HEK293 (cell line): ENCODE data around the gene SWAP70.

Source experiments
- CTCF ChIA-PET: fragments of 350-600 bp; formaldehyde crosslinking; extraction: SDS; loops from one replicate; lab custom pipeline; 2021; ENCODE audit warnings: antibody characterized with exemption; lab: Yijun Ruan, JAX
- POLR2A ChIA-PET: fragments of 300-600 bp; formaldehyde crosslinking; extraction: SDS; loops from one replicate; lab custom pipeline; 2020; ENCODE audit warnings: antibody characterized with exemption, inconsistent platforms; lab: Yijun Ruan, JAX
- H3K27ac ChIP-seq: fragments of 200-500 bp; sonication (Bioruptor generic); 2 replicates; pipeline ENCODE4 v1.5.1; 2014; ENCODE audit warnings: low read depth, low read length, control low read depth, inconsistent platforms; ENCODE audit errors: extremely low read depth
- H3K36me3 ChIP-seq, 2 experiments: fragments of 200-500 bp in 1 of 2; sonication (Bioruptor generic) in 1 of 2; 1 replicate in 1 of 2; 2 replicates in 1 of 2; pipeline ENCODE4 v1.5.1; 2014 to 2017; ENCODE audit warnings: inconsistent platforms in 2 of 2, low read length in 2 of 2; ENCODE audit not compliant: control insufficient read depth in 2 of 2, insufficient read depth in 1 of 2
- H3K4me1 ChIP-seq: fragments of 200-500 bp; sonication (Bioruptor generic); 2 replicates; pipeline ENCODE4 v1.5.1; 2014; ENCODE audit warnings: mild to moderate bottlenecking, low read length, inconsistent platforms; ENCODE audit not compliant: control insufficient read depth, insufficient read depth
- H3K4me3 ChIP-seq: 2 replicates; pipeline ENCODE4 v1.5.1; 2011; ENCODE audit warnings: low read depth, mild to moderate bottlenecking, control low read depth, low read length, moderate library complexity
- H3K9me3 ChIP-seq: fragments of 200-500 bp; sonication (Bioruptor generic); 2 replicates; pipeline ENCODE4 v1.5.1; 2014; ENCODE audit warnings: low read depth, low read length, inconsistent platforms; ENCODE audit not compliant: control insufficient read depth, insufficient read depth
- CTCF ChIP-seq: fragments of 450-650 bp; formaldehyde crosslinking; IDR thresholded peaks from 2 replicates; pipeline ENCODE4 v1.5.1; 2016; ENCODE audit warnings: missing biosample characterization, missing genetic modification characterization
- GLI4 ChIP-seq: fragments of 450-650 bp; formaldehyde crosslinking; IDR thresholded peaks from 2 replicates; pipeline ENCODE4 v1.5.1; 2016; ENCODE audit warnings: missing biosample characterization, missing genetic modification characterization
- GLIS1 ChIP-seq: fragments of 450-650 bp; formaldehyde crosslinking; IDR thresholded peaks from 2 replicates; pipeline ENCODE4 v1.5.1; 2016; ENCODE audit warnings: missing biosample characterization, missing genetic modification characterization
- GLIS2 ChIP-seq: fragments of 450-650 bp; formaldehyde crosslinking; IDR thresholded peaks from 2 replicates; pipeline ENCODE4 v1.5.1; 2016; ENCODE audit warnings: missing biosample characterization, missing genetic modification characterization
- ZBTB1 ChIP-seq: fragments of 450-650 bp; formaldehyde crosslinking; IDR thresholded peaks from 2 replicates; pipeline ENCODE4 v1.5.1; 2016; ENCODE audit warnings: missing biosample characterization, missing genetic modification characterization
- ZFHX2 ChIP-seq: fragments of 450-650 bp; formaldehyde crosslinking; conservative IDR thresholded peaks from 2 replicates; pipeline ENCODE4 v1.5.1; 2016; ENCODE audit warnings: missing biosample characterization, missing genetic modification characterization
- ZIC2 ChIP-seq: fragments of 450-650 bp; formaldehyde crosslinking; IDR thresholded peaks from 2 replicates; pipeline ENCODE4 v1.5.1; 2016; ENCODE audit warnings: missing biosample characterization, missing genetic modification characterization
- ZNF133 ChIP-seq: fragments of 450-650 bp; formaldehyde crosslinking; IDR thresholded peaks from 2 replicates; pipeline ENCODE4 v1.5.1; 2016; ENCODE audit warnings: missing biosample characterization, missing genetic modification characterization
- ZNF18 ChIP-seq: fragments of 450-650 bp; formaldehyde crosslinking; IDR thresholded peaks from 2 replicates; pipeline ENCODE4 v1.5.1; 2016; ENCODE audit warnings: missing biosample characterization, missing genetic modification characterization
- ZNF184 ChIP-seq: fragments of 450-650 bp; IDR thresholded peaks from 2 replicates; pipeline ENCODE4 v1.5.1; 2018; ENCODE audit warnings: missing biosample characterization, mild to moderate bottlenecking, missing genetic modification characterization
- ZNF26 ChIP-seq: fragments of 450-650 bp; formaldehyde crosslinking; IDR thresholded peaks from 2 replicates; pipeline ENCODE4 v1.5.1; 2016; ENCODE audit warnings: missing biosample characterization, missing genetic modification characterization
- ZNF335 ChIP-seq: fragments of 450-650 bp; formaldehyde crosslinking; conservative IDR thresholded peaks from 2 replicates; pipeline ENCODE4 v1.5.1; 2016; ENCODE audit warnings: missing biosample characterization, missing genetic modification characterization
- ZNF341 ChIP-seq: fragments of 450-650 bp; formaldehyde crosslinking; IDR thresholded peaks from 2 replicates; pipeline ENCODE4; 2016; ENCODE audit warnings: low read depth, missing biosample characterization, missing genetic modification characterization
- ZNF394 ChIP-seq: fragments of 450-650 bp; formaldehyde crosslinking; IDR thresholded peaks from 2 replicates; pipeline ENCODE4 v1.5.1; 2016; ENCODE audit warnings: missing biosample characterization, missing genetic modification characterization, mild to moderate bottlenecking, moderate library complexity, borderline replicate concordance
- ZNF48 ChIP-seq: fragments of 450-650 bp; formaldehyde crosslinking; IDR thresholded peaks from 2 replicates; pipeline ENCODE4 v1.5.1; 2016; ENCODE audit warnings: missing biosample characterization, missing genetic modification characterization
- ZNF555 ChIP-seq: fragments of 450-650 bp; formaldehyde crosslinking; conservative IDR thresholded peaks from 2 replicates; pipeline ENCODE4 v1.5.1; 2017; ENCODE audit warnings: missing biosample characterization, mild to moderate bottlenecking, missing genetic modification characterization, inconsistent platforms
- ZNF654 ChIP-seq: fragments of 450-650 bp; formaldehyde crosslinking; IDR thresholded peaks from 2 replicates; pipeline ENCODE4 v1.5.1; 2016; ENCODE audit warnings: low read depth, missing biosample characterization, missing genetic modification characterization
- ZNF664 ChIP-seq: fragments of 450-650 bp; formaldehyde crosslinking; IDR thresholded peaks from 2 replicates; pipeline ENCODE4 v1.5.1; 2016; ENCODE audit warnings: missing biosample characterization, missing genetic modification characterization
- ZNF707 ChIP-seq: fragments of 450-650 bp; formaldehyde crosslinking; IDR thresholded peaks from 2 replicates; pipeline ENCODE4 v1.5.1; 2016; ENCODE audit warnings: missing biosample characterization, missing genetic modification characterization
- ZNF768 ChIP-seq: fragments of 450-650 bp; formaldehyde crosslinking; IDR thresholded peaks from 2 replicates; pipeline ENCODE4 v1.5.1; 2018; ENCODE audit warnings: missing biosample characterization, mild to moderate bottlenecking, missing genetic modification characterization
- ZSCAN18 ChIP-seq: fragments of 450-650 bp; formaldehyde crosslinking; IDR thresholded peaks from 2 replicates; pipeline ENCODE4 v1.5.1; 2016; ENCODE audit warnings: missing biosample characterization, missing genetic modification characterization
- ZSCAN30 ChIP-seq: fragments of 450-650 bp; IDR thresholded peaks from 2 replicates; pipeline ENCODE4 v1.5.1; 2018; ENCODE audit warnings: missing biosample characterization, mild to moderate bottlenecking, missing genetic modification characterization, moderate library complexity

The SWAP70 gene

GRCh38 chr11:9747229-9747628, 83.4 kb downstream of the SWAP70 start (continued):
- TF ChIP-seq ZNF555 (tag by site-specific recombination) (no peak), ZNF707 (tag by site-specific recombination) (no peak), ZNF26 (tag by site-specific recombination) (no peak)

- ChIA-PET POLR2A (interaction anchor here (0.8 to 1.4 kb wide), 2 partner anchors 172 to 287 kb away, joined by 3 to 6 read pairs; partner anchors contain the start of gene ZNF143), CTCF (interaction anchor here (0.5 to 3.2 kb wide), 22 partner anchors 8 to 795 kb away, joined by 3 to 17 read pairs (median 4); no protein-coding TSS in a partner anchor)
- H3K9me3 ChIP-seq = no peaks in the 10 kb centered on the region
- TF ChIP-seq ZNF133 (tag by site-specific recombination) (no peak), ZNF394 (tag by site-specific recombination) (peak; percentile 17; the same call in 1 of the 2 replicates)
- H3K36me3 ChIP-seq = peaks cover 0 to 25% of the 10 kb centered on the region in 2 experiments; a peak in 1 of 3 replicates
- no peaks in the 10 kb centered on the region for H3K4me1 ChIP-seq
- no peak overlapping the region for H3K27ac ChIP-seq
- no peak overlapping the region for H3K4me3 ChIP-seq
These were observed 84.0 kb downstream of the SWAP70 start for GRCh38 chr11:9747828-9748227.

GRCh38 chr11:9748361-9748970, 84.6 kb downstream of the SWAP70 start:
- no peak overlapping the region for H3K27ac ChIP-seq
- no peaks in the 10 kb centered on the region for H3K4me1 ChIP-seq
- ChIA-PET POLR2A (interaction anchor here (0.8 to 1.4 kb wide), 2 partner anchors 173 to 288 kb away, joined by 3 to 6 read pairs; partner anchors contain the start of gene ZNF143), CTCF (interaction anchor here (0.5 to 3.2 kb wide), 22 partner anchors 8 to 733 kb away, joined by 3 to 17 read pairs (median 4); no protein-coding TSS in a partner anchor)
- peaks cover 0 to 25% of the 10 kb centered on the region in 2 experiments; a peak in 1 of 3 replicates for H3K36me3 ChIP-seq
- no peaks in the 10 kb centered on the region for H3K9me3 ChIP-seq
- TF ChIP-seq ZSCAN30 (tag by site-specific recombination) (0 out of 2 replicates have a peak, but pooled peaks have one; percentile 10), ZBTB1 (tag by site-specific recombination) (no peak), ZNF654 (tag by site-specific recombination) (peak; percentile 82), GLI4 (tag by site-specific recombination) (no peak), ZNF184 (no peak), ZNF664 (no peak), ZFHX2 (tag by site-specific recombination) (peak; percentile 28; the same call in 1 of the 2 replicates), CTCF (tag by site-specific recombination) (peak; percentile 70; the same call in 1 of the 2 replicates), ZNF341 (peak; percentile 80), ZNF48 (tag by site-specific recombination) (no peak), GLIS1 (tag by site-specific recombination) (peak; percentile 75), GLIS2 (tag by site-specific recombination) (peak; percentile 45), ZNF768 (peak; percentile 78; the same call in 1 of the 2 replicates), ZSCAN18 (no peak), ZNF335 (tag by site-specific recombination) (no peak), ZIC2 (tag by site-specific recombination) (peak; percentile 56), ZNF18 (tag by site-specific recombination) (no peak)
- no peak overlapping the region for H3K4me3 ChIP-seq
